GDM1 (cell line): ENCODE data around the gene CCNT1.
A peak's percentile ranks its signal among the peaks of the same experiment; 100 is the strongest.
"Not testable (repeated sequence)": the region's sequence is repeated elsewhere in the genome, so short reads cannot be mapped to it uniquely, and the experiment has no call there.

Experiments used
- DNase-seq: peaks from one replicate; lab custom pipeline; 2025; lab: John Stamatoyannopoulos, UW

CCNT1 gene

DNA sequence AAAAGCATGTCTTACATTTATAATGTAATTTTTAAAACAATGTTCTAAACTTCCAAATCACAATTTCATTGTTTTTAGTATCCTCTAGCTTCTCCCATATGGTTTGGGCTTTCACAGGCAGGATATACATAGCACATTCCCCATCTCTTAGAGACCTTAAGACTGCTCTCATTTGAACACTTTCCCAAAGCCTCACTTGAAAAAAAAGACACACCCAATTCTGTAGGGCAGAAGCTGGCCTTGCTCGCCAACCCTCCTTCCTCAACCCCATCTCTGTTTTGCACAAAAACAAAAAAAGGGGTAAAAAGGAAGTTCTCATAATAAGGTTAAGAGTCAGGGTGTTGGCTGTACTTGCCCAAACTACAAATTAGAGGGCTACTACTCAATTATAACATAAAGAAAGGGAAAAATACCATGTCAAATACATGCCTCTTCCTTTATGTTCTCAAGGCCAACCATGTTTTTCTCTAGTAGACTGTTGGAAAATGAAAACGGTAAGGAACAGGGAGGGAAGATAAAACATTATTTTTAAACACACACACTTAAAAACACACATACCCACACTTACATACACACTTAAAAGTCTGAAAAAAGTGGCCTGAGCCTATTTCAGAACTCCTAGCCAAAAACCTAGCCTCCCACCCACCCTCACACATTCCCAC, 24.6 kb downstream of the CCNT1 start:
- no peak for DNase-seq

DNA sequence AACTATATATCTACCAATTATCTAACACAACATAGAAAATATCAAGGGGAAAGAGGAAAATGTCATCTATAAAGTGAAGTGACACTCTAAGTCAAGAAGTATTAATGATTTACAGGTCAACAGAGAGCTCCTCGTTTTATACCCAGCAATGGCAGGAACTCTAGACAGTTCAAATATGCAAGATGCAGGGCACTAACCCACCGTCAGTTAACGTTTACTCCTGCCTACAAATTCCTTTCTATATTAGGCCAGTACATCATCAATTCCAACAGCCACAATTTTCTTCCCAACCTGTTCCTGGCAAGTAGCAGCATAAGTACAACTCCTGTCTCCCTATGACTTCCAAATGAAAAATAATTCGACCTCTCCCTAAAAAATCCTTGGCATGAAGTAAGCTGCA, 25.5 kb downstream of the CCNT1 start:
- DNase-seq = no peak

DNA sequence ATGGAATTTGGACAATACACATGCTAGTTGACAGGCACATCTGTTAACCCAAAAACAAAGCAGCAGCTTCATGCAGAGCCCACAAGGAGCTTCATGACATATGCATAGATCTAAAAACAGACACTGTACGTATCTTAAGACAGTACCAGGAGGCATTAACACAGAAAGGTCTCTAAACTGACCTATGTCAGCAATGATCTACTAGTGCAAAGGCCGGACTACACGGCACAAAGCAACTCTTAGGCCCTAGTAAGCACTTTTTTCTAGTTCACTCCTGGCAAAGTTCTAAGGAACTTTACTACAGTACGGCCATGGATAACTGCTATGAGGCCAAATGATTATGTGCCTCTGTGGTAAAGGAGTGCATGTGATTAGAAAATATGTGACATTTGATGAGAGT, 26.1 kb downstream of the CCNT1 start:
- DNase-seq = no peak

DNA sequence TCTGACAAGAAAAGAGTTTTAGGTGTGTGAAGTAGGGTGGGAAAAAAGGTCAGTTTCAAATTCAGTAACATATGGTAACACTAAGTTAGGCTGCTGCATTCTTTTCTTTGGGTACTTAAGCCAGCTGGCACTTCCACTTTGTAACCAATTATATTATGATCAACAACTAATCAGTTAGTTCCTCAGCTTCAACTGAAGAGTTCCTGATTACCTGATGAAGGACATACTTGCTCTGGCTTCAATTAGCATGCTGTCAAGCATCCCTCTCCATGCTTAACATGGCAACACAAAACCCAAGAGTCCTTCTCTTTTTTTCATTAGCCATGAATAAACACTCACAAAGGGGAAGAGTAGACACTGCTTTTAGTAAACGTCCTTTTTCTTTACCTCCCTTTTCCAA, 27.7 kb downstream of the CCNT1 start:
- DNase-seq = no peak

DNA sequence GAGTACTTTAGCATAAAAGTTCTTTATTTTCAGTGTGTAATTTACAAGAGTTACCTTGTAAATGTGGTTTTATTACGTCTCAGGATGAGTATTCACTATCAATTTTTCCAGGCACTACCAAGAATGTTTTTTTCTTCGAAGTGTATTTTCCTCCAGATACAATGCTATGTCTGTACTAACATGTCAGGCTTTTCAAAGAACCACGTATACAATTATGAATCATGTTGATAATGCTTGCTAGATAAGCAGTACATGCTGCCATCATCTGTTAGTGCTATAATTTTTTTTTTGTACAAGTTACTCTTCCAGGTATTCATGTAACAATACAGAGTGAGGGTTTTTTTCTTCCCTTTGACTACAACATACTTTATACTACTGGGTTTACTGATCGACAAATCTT, 28.9 kb downstream of the CCNT1 start:
- DNase-seq = no peak

DNA sequence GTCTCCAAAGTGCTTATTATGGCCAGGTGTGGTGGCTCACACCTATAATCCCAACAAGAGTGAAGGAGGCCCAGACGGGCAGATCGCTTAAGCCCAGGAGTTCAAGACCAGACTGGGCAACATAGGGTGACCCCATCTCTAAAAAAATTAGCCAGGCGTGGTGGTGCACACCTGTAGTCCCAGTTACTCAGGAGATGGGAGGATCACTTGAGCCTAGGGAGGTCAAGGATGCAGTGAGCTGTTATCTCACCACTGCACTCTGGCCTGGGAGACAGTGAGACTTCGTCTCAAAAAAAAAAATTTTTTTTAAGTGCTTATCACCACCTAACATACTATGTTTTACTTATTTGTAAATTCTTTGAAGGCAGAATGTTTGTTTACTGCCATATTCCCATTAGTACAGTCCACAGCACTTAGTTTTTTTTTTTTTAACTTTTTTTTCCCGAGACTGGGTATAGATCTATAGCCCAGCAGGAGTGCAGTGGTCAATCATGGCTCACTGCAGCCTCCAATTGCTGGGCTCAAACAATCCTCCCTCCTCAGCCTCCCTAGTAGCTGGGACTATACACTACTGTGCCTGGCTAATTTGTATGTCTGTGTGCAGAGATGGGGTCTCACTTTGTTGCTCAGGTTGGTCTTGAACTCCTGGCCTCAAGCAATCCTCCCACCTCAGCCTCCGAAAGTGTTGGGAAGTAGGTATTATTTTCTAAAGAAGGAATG, 29.7 kb downstream of the CCNT1 start:
- no peak for DNase-seq

DNA sequence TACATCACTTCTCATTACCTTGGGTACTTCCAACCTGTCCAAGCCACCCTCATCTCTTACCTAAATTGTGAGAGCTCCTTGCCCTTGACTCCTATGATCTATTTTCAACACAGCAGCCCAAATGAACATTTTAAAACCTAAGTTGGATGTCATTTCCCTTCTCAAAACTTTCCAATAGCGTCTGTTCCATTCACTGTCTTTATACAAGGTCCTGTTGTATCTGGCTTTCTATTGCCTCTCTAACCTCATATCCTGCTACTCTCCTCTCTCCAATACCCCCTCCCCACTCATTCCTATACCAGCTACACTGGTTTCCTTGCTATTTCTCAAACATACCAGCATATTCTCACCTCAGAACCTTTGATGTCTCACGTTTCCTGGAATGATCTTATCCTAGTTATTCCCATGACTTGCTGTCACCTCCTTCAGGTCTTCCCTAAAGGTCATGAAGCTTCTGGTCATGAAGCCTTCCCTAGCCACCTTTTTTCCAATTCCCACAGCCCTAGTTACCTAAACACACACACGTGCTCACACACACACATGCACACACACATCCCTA, 30.4 kb downstream of the CCNT1 start:
- no peak for DNase-seq

DNA sequence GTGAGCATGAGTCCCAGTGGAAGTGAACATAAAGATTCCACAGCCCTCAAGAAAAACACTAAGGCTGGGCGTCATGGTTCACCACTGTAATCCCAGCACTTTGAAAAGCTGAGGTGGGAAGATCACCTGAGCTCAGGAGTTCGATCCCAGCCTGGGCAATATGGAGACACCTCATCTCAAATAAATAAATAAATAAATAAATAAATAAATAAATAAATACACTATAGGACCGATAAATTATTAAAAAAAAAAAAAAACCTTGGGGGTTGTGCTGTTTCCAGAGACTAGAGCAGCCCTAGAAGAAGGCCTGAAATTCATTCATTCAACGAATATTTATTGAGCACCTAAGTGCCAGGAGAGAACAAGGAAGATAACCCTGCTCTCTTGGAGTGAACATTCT, 33.0 kb downstream of the CCNT1 start:
- no peak for DNase-seq

DNA sequence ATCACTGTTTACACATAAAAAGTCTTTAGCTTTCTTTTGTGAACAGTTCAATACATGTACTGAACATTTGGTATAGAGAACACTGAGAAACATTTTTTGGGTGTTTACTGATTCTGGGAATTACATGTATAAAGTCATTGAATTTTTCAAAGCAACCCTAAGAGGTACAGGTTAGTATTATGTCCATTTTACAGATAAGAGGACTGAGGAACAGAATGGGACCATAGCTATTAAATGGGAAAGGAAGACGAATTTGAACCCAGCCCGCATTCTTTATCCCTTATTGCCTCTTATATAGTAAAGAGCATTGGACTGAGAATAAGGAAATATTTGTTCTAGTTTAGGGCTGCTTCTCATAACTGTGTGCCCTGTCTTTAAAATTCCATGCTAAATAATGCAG, 33.6 kb downstream of the CCNT1 start:
- no peak for DNase-seq

DNA sequence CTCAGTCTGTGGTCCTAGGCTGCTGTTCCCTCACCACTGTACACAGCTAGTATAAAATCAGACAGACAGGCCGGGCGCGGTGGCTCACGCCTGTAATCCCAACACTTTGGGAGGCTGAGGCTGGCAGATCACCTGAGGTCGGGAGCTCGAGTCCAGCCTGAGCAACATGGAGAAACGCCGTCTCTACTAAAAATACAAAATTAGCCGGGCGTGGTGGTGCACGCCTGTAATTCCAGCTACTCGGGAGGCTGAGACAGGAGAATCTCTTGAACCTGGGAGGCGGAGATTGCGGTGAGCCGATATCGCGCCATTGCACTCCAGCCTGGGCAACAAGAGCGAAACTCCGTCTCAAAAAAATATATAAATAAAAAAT, 34.0 kb downstream of the CCNT1 start:
- DNase-seq = not testable (repeated sequence)

DNA sequence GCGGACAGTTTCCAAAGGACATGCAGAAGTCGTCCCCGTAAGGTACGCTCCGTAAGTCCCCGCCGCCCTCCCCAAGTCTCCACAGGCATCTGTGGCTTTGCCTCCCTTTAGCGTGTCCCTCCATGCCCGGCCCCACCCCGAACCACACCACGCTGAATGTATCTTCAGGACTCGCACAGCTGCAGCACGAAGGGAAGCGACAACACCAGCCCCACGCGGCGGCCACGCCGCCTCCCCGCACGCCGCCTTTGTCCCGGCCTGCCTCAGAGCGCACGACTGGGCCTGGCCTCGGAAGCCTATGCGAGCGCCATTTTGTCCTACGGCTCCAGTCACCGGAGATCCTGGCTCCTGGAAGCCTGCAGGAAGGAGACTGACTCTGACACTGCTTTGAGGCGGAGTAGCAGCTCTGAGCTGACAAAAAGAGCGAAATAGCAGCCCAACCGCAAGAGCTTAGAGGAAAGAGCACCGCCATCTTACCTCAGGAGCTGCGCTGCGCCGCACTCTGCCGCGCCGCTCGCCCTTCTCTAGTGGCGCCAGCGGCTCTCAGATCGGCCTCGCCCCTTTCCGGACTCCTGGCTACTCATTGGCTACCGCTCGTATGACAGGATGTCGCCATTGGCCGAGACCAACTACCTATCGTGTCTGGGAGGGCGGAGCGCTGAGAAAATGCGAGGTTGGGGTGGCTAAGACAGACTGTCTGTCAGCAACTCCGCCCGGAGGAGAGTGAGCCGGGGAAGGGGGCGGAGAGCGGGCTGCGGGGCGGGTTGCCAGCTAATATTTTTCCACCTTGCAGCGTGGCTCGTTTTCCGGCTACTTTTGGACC, 34.6 kb downstream of the CCNT1 start, which contains the start of gene KANSL2:
Gene KANSL2, minus strand, starts transcription at position 529 of the 823 bp plus-strand sequence. CDS start 606 bp downstream, outside the sequence.
- DNase-seq = peak; percentile 96

DNA sequence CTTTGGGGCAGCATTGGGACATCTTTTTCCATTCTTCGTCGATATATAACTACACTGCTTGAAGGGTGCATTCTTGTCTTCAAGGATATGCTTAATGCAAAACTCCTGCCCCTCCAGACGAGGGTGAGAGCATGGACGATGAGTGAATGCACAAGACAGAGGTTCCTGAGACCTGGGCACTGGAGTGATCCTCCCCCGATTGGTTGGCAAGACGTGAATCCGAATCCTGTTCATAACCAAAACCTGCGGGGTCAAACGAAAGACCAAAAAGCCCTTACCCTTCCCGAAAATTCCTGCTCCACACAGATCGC, 35.2 kb downstream of the CCNT1 start:
- no peak for DNase-seq

DNA sequence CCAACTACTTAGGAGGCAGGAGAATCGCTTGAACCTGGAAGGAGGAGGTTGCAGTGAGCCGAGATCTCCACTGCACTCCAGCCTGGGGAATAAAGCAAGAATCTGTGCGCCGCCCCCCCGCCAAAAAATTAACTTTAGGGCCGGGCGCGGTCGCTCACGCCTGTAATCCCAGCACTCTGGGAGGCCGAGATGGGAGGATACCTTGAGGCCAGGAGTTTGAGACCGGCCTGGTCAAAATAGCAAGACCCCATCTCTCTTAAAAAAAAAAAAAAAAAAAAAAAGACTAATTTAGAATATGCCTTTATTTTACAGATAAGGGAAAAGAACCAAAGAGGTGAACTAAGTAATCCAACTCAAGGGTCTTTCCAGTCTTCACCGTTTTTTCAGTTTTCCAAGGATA, 35.6 kb downstream of the CCNT1 start:
- no peak for DNase-seq

DNA sequence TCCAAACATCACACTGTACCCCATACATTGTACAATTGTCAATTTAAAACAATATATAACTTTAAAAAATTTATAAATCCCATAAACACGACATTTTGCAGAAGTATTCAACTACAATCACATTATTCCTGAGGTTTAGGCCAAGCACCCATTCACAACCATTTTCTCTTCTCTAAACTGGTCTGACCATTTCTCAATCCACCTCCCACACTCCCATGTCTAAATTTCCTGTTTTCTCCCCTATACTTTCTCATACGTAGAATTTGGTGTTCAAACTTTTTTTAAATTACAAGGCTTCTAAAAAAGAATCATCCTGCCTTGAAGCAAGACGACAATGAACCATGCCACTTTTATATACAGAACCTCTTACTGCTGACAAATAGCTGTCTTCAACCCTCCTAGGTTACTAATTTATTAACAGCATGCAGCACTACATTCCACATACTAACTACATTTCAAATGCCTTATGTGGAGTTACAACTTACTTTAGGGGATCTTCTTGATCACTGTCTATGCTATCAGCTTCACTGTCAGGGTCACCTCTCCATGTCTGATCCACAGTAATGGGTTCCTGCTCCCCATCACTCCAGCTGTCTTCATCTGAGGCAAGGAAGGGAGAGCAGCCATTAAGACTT, 37.8 kb downstream of the CCNT1 start:
- DNase-seq = no peak

DNA sequence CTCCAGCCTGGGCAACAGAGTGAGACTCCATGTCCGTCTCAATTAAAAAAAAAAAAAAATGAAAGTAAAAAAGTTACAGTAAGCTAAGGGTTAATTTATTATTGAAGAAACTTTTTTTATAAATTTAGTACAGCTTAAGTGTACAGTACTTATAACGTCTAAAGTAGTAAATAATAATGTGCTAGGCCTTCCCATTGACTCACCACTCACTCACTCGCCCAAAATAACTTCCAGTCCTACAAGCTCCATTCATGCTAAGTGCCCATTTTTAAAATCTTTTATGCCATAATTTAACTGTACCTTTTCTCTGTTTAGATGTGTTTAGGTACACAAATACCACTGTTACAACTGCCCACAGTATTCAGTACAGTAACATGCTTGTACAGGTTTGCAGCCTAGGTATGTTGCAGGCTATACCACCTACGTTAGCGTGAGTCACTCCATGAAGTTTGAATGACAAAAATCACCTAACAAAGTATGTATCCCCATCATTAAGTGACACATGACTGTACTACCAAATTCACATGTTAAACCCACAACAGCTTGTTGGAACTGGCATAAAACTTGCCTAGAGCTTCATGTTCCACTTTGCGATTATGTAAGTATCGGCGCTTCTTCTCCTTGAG, 45.2 kb downstream of the CCNT1 start:
- no peak for DNase-seq

DNA sequence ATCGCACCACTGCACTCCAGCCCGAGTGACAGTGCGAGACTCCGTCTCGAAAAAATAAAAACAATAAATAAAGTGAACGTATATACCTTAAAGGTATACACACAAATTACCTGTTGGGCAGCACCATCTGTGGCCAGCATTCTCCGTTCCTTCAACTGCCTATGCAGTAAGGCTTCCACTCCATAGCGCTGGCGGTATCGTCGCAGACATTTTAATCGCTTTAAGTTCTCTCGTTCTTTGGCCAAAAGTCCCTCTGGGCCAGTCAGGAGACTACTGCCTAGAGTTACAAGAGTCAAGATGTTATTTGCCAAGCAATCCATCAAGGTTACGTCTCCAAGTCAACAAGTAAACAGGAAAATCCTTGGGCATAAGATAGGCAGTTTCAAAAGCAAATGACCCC, 47.5 kb downstream of the CCNT1 start:
- DNase-seq = no peak

DNA sequence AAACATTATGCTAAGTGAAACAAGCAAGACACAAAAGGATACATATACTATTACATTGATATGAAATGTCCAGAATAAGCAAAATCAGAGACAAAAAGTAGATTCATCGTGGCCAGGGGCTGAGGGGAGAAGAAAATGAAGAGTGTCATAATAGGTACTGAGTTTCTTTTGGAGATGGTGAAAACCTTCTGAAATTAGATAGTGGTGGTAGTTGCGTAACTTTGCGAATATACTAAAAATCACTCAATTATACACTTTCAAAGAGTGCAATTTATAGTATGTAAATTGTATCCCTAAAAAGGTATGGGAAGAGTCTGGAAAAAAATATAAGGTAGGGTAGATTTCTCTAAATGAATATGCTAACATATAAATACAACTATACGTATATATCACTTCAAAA, 56.6 kb downstream of the CCNT1 start:
- DNase-seq = no peak

DNA sequence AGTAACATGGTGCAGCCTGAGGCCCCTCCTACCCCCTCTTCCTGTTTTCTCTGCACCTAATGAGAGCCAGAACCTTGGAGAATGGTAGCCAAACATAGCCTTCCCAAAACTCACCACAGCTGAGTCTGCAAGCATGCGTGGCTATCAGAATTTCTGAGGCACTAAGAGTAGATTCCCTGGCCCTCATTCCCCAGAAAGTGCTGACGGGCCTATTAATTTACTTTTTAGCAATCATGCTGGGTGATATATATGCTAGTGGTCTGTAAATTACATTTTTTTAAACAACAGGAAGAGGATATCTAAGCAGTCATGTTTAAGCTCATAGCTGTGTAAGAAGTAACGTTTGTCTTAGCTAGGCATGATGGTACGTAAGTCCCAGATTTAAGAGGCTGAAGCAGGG, 64.8 kb downstream of the CCNT1 start:
- no peak for DNase-seq

DNA sequence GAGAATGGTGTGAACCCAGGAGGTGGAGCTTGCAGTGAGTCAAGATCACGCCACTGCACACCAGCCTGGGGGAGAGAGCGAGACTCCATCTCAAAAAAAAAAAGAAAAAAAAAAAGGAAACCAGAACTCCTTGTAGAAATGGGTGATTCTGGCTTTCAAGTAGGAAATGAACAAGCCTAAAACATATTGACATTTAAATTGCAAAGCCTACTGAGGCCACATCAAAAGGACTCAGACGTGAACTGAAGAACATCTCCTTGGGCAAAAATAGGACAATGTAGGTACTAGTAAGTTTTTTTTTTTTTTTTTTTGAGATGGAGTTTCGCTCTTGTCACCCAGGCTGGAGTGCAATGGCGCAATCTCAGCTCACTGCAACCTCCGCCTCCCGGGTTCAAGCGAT, 71.2 kb downstream of the CCNT1 start:
- DNase-seq = not testable (repeated sequence)

DNA sequence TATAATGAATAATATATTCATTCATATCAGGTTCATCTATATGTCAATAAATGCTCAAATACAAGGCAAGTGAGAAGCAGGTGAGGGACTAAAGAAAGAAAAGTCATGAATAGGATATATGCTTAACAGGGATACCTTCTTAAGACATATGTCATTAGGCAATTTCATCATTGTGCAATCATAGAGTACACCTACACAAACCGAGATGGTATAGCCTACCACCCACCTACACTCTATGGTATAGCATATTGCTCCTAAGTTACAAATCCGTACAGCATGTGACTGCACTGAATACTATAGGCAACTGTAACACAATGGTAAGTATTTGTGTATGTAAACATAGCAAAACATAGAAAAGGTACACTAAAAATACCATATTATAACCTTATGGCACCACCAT, 73.5 kb downstream of the CCNT1 start:
- DNase-seq = no peak

DNA sequence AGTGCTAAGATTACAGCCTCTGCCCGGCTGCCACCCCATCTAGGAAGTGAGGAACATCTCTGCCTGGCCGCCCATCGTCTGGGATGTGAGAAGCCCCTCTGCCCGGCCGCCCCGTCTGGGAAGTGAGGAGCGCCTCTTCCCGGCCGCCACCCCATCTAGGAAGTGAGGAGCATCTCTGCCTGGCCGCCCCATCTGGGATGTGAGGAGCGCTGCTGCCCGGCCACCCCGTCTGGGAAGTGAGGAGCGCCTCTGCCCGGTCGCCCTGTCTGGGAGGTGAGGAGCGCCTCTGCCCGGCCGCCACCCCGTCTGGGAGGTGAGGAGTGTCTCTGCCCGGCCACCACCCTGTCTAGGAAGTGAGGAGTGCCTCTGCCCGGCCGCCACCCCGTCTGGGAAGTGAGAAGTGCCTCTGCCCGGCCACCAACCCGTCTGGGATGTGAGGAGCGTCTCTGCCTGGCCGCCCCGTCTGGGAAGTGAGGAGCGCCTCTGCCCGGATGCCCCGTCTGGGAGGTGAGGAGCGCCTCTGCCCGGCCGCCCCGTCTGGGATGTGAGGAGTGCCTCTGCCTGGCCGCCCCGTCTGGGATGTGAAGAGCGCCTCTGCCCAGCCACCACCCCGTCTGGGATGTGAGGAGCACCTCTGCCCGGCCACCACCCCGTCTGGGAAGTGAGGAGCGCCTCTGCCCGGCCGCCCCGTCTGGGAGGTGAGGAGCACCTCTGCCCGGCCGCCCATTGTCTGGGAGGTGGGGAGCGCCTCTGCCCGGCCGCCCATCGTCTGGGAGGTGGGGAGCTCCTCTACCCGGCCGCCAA, 74.6 kb downstream of the CCNT1 start:
- not testable (repeated sequence) for DNase-seq
